ENCODE data around the gene WDR33.

WDR33 gene

GRCh38 chr2:127675331-127676261 is 135.4 kb downstream of the WDR33 start, which contains the start of gene LIMS2:
Gene LIMS2 (minus strand): TSS chr2:127675530. CDS start chr2:127675024, 506 bp downstream.
- Histone ChIP-seq H3K27ac (peak within 1 kb of the TSS; percentile 94 to 95), H3K4me3 (peak within 1 kb of the TSS; percentile 87)
- TF ChIP-seq, protein P1, sequence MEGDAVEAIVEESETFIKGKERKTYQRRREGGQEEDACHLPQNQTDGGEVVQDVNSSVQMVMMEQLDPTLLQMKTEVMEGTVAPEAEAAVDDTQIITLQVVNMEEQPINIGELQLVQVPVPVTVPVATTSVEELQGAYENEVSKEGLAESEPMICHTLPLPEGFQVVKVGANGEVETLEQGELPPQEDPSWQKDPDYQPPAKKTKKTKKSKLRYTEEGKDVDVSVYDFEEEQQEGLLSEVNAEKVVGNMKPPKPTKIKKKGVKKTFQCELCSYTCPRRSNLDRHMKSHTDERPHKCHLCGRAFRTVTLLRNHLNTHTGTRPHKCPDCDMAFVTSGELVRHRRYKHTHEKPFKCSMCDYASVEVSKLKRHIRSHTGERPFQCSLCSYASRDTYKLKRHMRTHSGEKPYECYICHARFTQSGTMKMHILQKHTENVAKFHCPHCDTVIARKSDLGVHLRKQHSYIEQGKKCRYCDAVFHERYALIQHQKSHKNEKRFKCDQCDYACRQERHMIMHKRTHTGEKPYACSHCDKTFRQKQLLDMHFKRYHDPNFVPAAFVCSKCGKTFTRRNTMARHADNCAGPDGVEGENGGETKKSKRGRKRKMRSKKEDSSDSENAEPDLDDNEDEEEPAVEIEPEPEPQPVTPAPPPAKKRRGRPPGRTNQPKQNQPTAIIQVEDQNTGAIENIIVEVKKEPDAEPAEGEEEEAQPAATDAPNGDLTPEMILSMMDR (IDR thresholded peaks at IDR 0.05): no peak
- peak; percentile 86 for DNase-seq (ENCODE audit: low spot score)

- TF ChIP-seq, protein P1 (IDR thresholded peaks at IDR 0.05): no peak
- DNase-seq (ENCODE audit: low spot score): peak; percentile 79
- peak overlapping the region; percentile 94 to 95 for H3K27ac ChIP-seq
- H3K4me3 ChIP-seq: peak overlapping the region; percentile 87
Observed at GRCh38 chr2:127674241-127675209, 136.4 kb downstream of the WDR33 start.

DNA sequence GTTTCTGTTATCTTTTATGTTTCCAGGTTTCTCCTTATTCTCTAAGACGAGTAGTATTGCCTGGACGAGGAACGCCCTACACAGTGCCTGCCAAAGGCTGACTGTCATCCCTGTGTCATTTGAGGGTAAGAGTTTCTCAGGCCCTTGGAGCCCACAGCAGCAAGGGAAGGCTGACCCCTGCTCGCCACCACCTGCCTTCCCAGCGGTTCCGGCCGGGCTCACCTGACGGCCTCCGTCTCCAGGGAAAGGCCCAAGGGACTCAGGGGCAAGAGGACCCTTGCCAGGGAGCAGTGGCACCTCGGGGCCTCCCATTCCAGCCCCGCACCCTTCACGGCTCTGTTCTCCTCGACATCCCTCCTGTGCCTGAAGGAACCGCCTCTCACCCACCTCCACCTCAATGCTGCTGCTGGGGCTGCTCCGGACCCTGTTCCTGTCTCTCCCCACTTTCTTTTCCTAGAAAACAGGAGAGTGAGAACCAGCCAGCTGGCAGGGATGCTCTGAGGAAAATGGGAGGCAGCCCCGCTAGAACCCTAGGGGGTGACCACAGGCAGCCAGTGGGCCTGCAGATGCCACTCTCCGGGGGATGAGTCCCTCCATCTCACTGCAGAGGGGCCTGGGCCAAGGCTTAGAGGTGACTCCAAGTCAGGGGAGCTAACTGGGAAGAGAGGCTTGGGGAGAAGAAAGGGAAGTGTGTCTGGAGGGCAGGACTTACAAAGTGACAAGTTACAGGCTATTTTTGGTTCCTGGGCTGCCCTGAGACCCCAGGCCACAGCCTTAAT is 137.5 kb downstream of the WDR33 start:
- TF ChIP-seq, protein P1 (IDR thresholded peaks at IDR 0.05): no peak
- peak overlapping the region; percentile 94 to 95 for H3K27ac ChIP-seq
- peak; percentile 73 for DNase-seq (ENCODE audit: low spot score)
- H3K4me3 ChIP-seq: peak overlapping the region; percentile 87

- Histone ChIP-seq H3K27ac (peak overlapping the region; percentile 94 to 95), H3K4me3 (peak overlapping the region; percentile 87)
- peak; percentile 76 for DNase-seq (ENCODE audit: low spot score)
- TF ChIP-seq, protein P1 (IDR thresholded peaks at IDR 0.05): no peak
Observed at GRCh38 chr2:127672341-127673224, 138.4 kb downstream of the WDR33 start.

GRCh38 chr2:127671557-127672302 is 139.2 kb downstream of the WDR33 start:
- Histone ChIP-seq H3K4me3 (peak overlapping the region; percentile 87), H3K27ac (peak overlapping the region; percentile 94 to 95)
- peak; percentile 68 for DNase-seq (ENCODE audit: low spot score)
- TF ChIP-seq, protein P1 (IDR thresholded peaks at IDR 0.05): no peak

All from coronary artery (tissue), 2 donors.